IMR-90 (cell line): ENCODE measurements around the gene ZCCHC14.

Experiments
- CEBPB ChIP-seq: IDR thresholded peaks from 2 replicates; pipeline ENCODE4 v1.6.1; 2012; ENCODE audit warnings: low read depth, low read length, improper control_type of control experiment
- CTCF ChIP-seq: conservative IDR thresholded peaks from 2 replicates; pipeline ENCODE4 v1.5.1; 2012; ENCODE audit warnings: mild to moderate bottlenecking, low read depth, low read length, improper control_type of control experiment
- FOS ChIP-seq: fragments of 150-350 bp; IDR thresholded peaks from 2 replicates; pipeline ENCODE4 v1.6.1; 2016; ENCODE audit warnings: low read depth, low read length
- MAZ ChIP-seq: IDR thresholded peaks from 2 replicates; pipeline ENCODE4 v1.6.1; 2012; ENCODE audit warnings: low read depth, mild to moderate bottlenecking, low read length, improper control_type of control experiment, moderate library complexity, borderline replicate concordance
- POLR2A ChIP-seq: IDR thresholded peaks from 2 replicates; pipeline ENCODE4 v1.6.1; 2012; ENCODE audit warnings: mild to moderate bottlenecking, low read depth, low read length
- RAD21 ChIP-seq: IDR thresholded peaks from 2 replicates; pipeline ENCODE4 v1.6.1; 2012; ENCODE audit warnings: low read length, improper control_type of control experiment
- RCOR1 ChIP-seq: IDR thresholded peaks from 2 replicates; pipeline ENCODE4 v1.6.1; 2012; ENCODE audit warnings: mild to moderate bottlenecking, low read length, improper control_type of control experiment; ENCODE audit not compliant: insufficient replicate concordance
- SMC3 ChIP-seq: fragments of 150-350 bp; IDR thresholded peaks from 2 replicates; pipeline ENCODE4 v1.6.1; 2016; ENCODE audit warnings: low read depth, mild to moderate bottlenecking, antibody characterized with exemption, low read length, moderate library complexity

DNA sequence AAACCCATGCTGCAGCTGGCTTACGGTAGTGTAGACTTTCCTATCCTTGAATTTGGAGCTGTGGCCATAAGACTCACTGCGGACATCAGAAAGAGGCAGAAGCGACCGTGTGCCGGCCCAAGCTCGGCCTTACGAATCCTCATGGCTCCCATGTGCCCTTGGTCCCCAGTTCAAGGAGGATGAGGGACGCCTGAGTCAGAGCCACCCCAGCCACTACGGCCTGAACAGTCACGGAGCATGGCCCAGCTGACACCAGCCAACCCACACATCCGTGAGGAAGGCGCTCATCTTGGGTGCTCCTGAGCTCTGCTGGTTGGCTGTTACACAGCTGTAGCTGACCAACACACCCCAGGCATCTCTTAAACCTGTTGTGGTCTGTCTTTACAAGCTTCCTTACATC lies 44.0 kb downstream of the ZCCHC14 start:
- TF ChIP-seq CTCF (no peak), RAD21 (no peak), FOS (no peak), RCOR1 (no peak), SMC3 (no peak), POLR2A (no peak), MAZ (no peak), CEBPB (no peak)
